CD4-positive, CD25-positive, alpha-beta regulatory T cell (primary cell): Measurements from ENCODE around the gene NEU4. TPM values are rescaled to one million over a fixed set of nuclear protein-coding genes. Genes with fewer than 3 reads are reported as not detected.
"Not testable (repeated sequence)": the region's sequence is repeated elsewhere in the genome, so short reads cannot be mapped to it uniquely, and the experiment has no call there.

Experiments used
- ATAC-seq, 2 donors: fragments of 150-1000 bp; cut with Tn5 transposase; one replicate each; pipeline ENCODE4 v1.10.0; 2021; ENCODE audit warnings: low read depth in 2 of 2, moderate number of reproducible peaks in 2 of 2, moderate library complexity in 1 of 2
- DNase-seq, 3 donors: peaks; one replicate each; pipeline versions ENCODE4 v3.0.0 to v3.0.0-alpha.2; 2012 to 2022; ENCODE audit warnings: mixed read lengths in 1 of 3
- H3K27ac ChIP-seq: one replicate; pipeline ENCODE4 v1.7.0; 2013; ENCODE audit warnings: mild to moderate bottlenecking, low read length; ENCODE audit not compliant: insufficient read depth, poor library complexity, severe bottlenecking
- H3K27me3 ChIP-seq: one replicate; pipeline ENCODE4 v1.7.0; 2013; ENCODE audit warnings: low read length; ENCODE audit not compliant: control insufficient read depth, insufficient read depth
- H3K36me3 ChIP-seq: one replicate; pipeline ENCODE4 v1.7.0; 2013; ENCODE audit warnings: mild to moderate bottlenecking, low read length, moderate library complexity; ENCODE audit not compliant: control insufficient read depth, insufficient read depth
- H3K4me1 ChIP-seq: 2 replicates; pipeline ENCODE4 v1.7.0; 2013; ENCODE audit warnings: mild to moderate bottlenecking, low read length; ENCODE audit not compliant: insufficient read depth, control insufficient read depth, poor library complexity, severe bottlenecking
- H3K4me3 ChIP-seq: one replicate; pipeline ENCODE4 v1.7.0; 2013; ENCODE audit warnings: low read depth, mild to moderate bottlenecking, low read length, moderate library complexity
- H3K9me3 ChIP-seq, 2 experiments: 1 replicate in 1 of 2; 2 replicates in 1 of 2; pipeline ENCODE4 v1.7.0; 2013; ENCODE audit warnings: low read length in 2 of 2, mild to moderate bottlenecking in 1 of 2, moderate library complexity in 1 of 2; ENCODE audit not compliant: control insufficient read depth in 2 of 2
- H3K27ac Mint-ChIP-seq, 3 donors: one replicate each; pipeline ENCODE4 v1.8.0; 2020 to 2022; ENCODE audit warnings: mild to moderate bottlenecking in 3 of 3, mixed read lengths in 3 of 3, moderate library complexity in 2 of 3
- H3K27me3 Mint-ChIP-seq: one replicate; pipeline ENCODE4 v1.8.0; 2022; ENCODE audit warnings: mild to moderate bottlenecking, mixed read lengths
- H3K36me3 Mint-ChIP-seq: one replicate; pipeline ENCODE4 v1.8.0; 2020; ENCODE audit warnings: mixed read lengths
- H3K4me1 Mint-ChIP-seq, 4 donors: one replicate each; pipeline ENCODE4 v1.8.0; 2020 to 2022; ENCODE audit warnings: mixed read lengths in 4 of 4, mild to moderate bottlenecking in 1 of 4
- H3K4me3 Mint-ChIP-seq, 4 donors: one replicate each; pipeline ENCODE4 v1.8.0; 2020 to 2022; ENCODE audit warnings: mild to moderate bottlenecking in 4 of 4, mixed read lengths in 4 of 4, moderate library complexity in 3 of 4
- H3K9me3 Mint-ChIP-seq, 7 donors: one replicate each; pipeline ENCODE4 v1.8.0; 2020 to 2022; ENCODE audit warnings: mixed read lengths in 7 of 7, mild to moderate bottlenecking in 3 of 7, moderate library complexity in 2 of 7
- polyA plus RNA-seq, 4 donors: library from polyadenylated mRNA; unstranded; fragments of 300-500 nt; fragmentation: Illumina TruSeq; gene quantifications; one replicate each; pipeline ENCODE4 v1.2.3, GENCODE V29; 2021
- total RNA-seq: library from RNA; stranded (reverse); gene quantifications from one replicate; pipeline ENCODE4 v1.2.3, GENCODE V29; 2022

Gene NEU4
- total and polyA plus RNA-seq, 5 donors from 2014 or later = 0.16 to 3.8 (median 0.67) TPM; not detected in 2

GRCh38 chr2:241816431-241817121 lies 7.6 kb downstream of the NEU4 start:
- no peak overlapping the region for H3K27ac Mint-ChIP-seq
- Histone ChIP-seq H3K4me3 (no peak overlapping the region), H3K9me3 (no peaks in the 10 kb centered on the region), H3K4me1 (peaks cover 4% of the 10 kb centered on the region), H3K27ac (no peak overlapping the region), H3K27me3 (no peaks in the 10 kb centered on the region), H3K36me3 (no peaks in the 10 kb centered on the region)
- H3K27me3 Mint-ChIP-seq = peaks cover 13% of the 10 kb centered on the region
- no peak for DNase-seq
- no peaks in the 10 kb centered on the region for H3K36me3 Mint-ChIP-seq
- no peak overlapping the region for H3K4me3 Mint-ChIP-seq
- H3K9me3 Mint-ChIP-seq = peaks cover 0 to 1% (median 0%) of the 10 kb centered on the region in 7 donors
- no peak for ATAC-seq
- H3K4me1 Mint-ChIP-seq = peaks cover 0 to 5% (median 2%) of the 10 kb centered on the region in 4 donors

- H3K4me3 Mint-ChIP-seq = no peak overlapping the region
- H3K27ac ChIP-seq = no peak overlapping the region
- no peaks in the 10 kb centered on the region for H3K9me3 ChIP-seq
Observed at GRCh38 chr2:241817126-241817820, 8.3 kb downstream of the NEU4 start.

GRCh38 chr2:241817821-241818215 lies 8.8 kb downstream of the NEU4 start:
- not testable (repeated sequence) for H3K36me3 ChIP-seq, DNase-seq, H3K9me3 ChIP-seq, H3K27ac Mint-ChIP-seq, ATAC-seq, H3K4me1 ChIP-seq, H3K4me1 Mint-ChIP-seq, H3K4me3 ChIP-seq, H3K36me3 Mint-ChIP-seq, H3K4me3 Mint-ChIP-seq, H3K27me3 ChIP-seq, H3K9me3 Mint-ChIP-seq, H3K27ac ChIP-seq
- peaks cover 13% of the 10 kb centered on the region for H3K27me3 Mint-ChIP-seq

More at GRCh38 chr2:241817126-241817820, 8.3 kb downstream of the NEU4 start:
- Mint-ChIP-seq H3K9me3 (peaks cover 0 to 1% (median 0%) of the 10 kb centered on the region in 7 donors), H3K27me3 (peaks cover 13% of the 10 kb centered on the region), H3K4me1 (peaks cover 0 to 5% (median 2%) of the 10 kb centered on the region in 4 donors), H3K27ac (no peak overlapping the region), H3K36me3 (no peaks in the 10 kb centered on the region)
- Histone ChIP-seq H3K36me3 (no peaks in the 10 kb centered on the region), H3K4me1 (peaks cover 7% of the 10 kb centered on the region), H3K4me3 (no peak overlapping the region), H3K27me3 (no peaks in the 10 kb centered on the region)
- ATAC-seq = no peak
- no peak for DNase-seq

- H3K27ac Mint-ChIP-seq = no peak overlapping the region
- no peak overlapping the region for H3K4me3 ChIP-seq
- no peaks in the 10 kb centered on the region for H3K36me3 Mint-ChIP-seq
- peaks cover 7% of the 10 kb centered on the region for H3K4me1 ChIP-seq
- no peaks in the 10 kb centered on the region for H3K27me3 ChIP-seq
- H3K27me3 Mint-ChIP-seq = peaks cover 13% of the 10 kb centered on the region
- H3K4me1 Mint-ChIP-seq = peaks cover 0 to 8% (median 6%) of the 10 kb centered on the region in 4 donors
- peaks cover 0 to 2% (median 0%) of the 10 kb centered on the region in 7 donors for H3K9me3 Mint-ChIP-seq
- H3K9me3 ChIP-seq = no peaks in the 10 kb centered on the region
- H3K27ac ChIP-seq = no peak overlapping the region
- H3K36me3 ChIP-seq = no peaks in the 10 kb centered on the region
- DNase-seq (no peak), ATAC-seq (no peak)
- no peak overlapping the region for H3K4me3 Mint-ChIP-seq
Observed at GRCh38 chr2:241818229-241818942, 9.4 kb downstream of the NEU4 start.

GRCh38 chr2:241818943-241819270 lies 9.9 kb downstream of the NEU4 start:
- Mint-ChIP-seq H3K9me3 (peaks cover 0 to 2% (median 0%) of the 10 kb centered on the region in 7 donors), H3K27ac (no peak overlapping the region)
- no peak overlapping the region for H3K4me3 ChIP-seq

GRCh38 chr2:241819947-241820624 lies 11.1 kb downstream of the NEU4 start:
- H3K4me3 Mint-ChIP-seq, H3K9me3 ChIP-seq, H3K27me3 Mint-ChIP-seq, H3K27me3 ChIP-seq, H3K36me3 Mint-ChIP-seq, H3K27ac ChIP-seq, H3K4me3 ChIP-seq, H3K27ac Mint-ChIP-seq, H3K4me1 ChIP-seq, H3K9me3 Mint-ChIP-seq, ATAC-seq, H3K4me1 Mint-ChIP-seq, DNase-seq, H3K36me3 ChIP-seq: not testable (repeated sequence)

More at GRCh38 chr2:241818943-241819270, 9.9 kb downstream of the NEU4 start:
- peaks cover 0 to 8% (median 6%) of the 10 kb centered on the region in 4 donors for H3K4me1 Mint-ChIP-seq
- no peak for ATAC-seq
- Histone ChIP-seq H3K27me3 (no peaks in the 10 kb centered on the region), H3K9me3 (no peaks in the 10 kb centered on the region), H3K4me1 (peaks cover 7% of the 10 kb centered on the region), H3K36me3 (no peaks in the 10 kb centered on the region), H3K27ac (no peak overlapping the region)
- no peaks in the 10 kb centered on the region for H3K36me3 Mint-ChIP-seq
- peaks cover 11% of the 10 kb centered on the region for H3K27me3 Mint-ChIP-seq
- H3K4me3 Mint-ChIP-seq = no peak overlapping the region
- no peak for DNase-seq

GRCh38 chr2:241820625-241821384 lies 11.8 kb downstream of the NEU4 start:
- no peak overlapping the region for H3K27ac ChIP-seq
- H3K27me3 ChIP-seq = no peaks in the 10 kb centered on the region
- H3K4me3 Mint-ChIP-seq = no peak overlapping the region
- DNase-seq (no peak), ATAC-seq (no peak)
- no peaks in the 10 kb centered on the region for H3K36me3 ChIP-seq
- peaks cover 0 to 8% (median 6%) of the 10 kb centered on the region in 4 donors for H3K4me1 Mint-ChIP-seq
- no peaks in the 10 kb centered on the region for H3K36me3 Mint-ChIP-seq
- H3K27ac Mint-ChIP-seq = no peak overlapping the region
- H3K27me3 Mint-ChIP-seq = peaks cover 6% of the 10 kb centered on the region
- H3K9me3 Mint-ChIP-seq = peaks cover 0 to 8% (median 1%) of the 10 kb centered on the region in 7 donors
- no peak overlapping the region for H3K4me3 ChIP-seq
- H3K4me1 ChIP-seq = peaks cover 7% of the 10 kb centered on the region
- H3K9me3 ChIP-seq = no peaks in the 10 kb centered on the region
